IMR-90 (cell line): ENCODE data around the gene WFDC12. TPM values are rescaled to one million over a fixed set of nuclear protein-coding genes. Genes with fewer than 3 reads are reported as not detected.

Experiments
- ATAC-seq: fragments of 200-7000 bp; cut with Tn5 transposase; 2 replicates; pipeline ENCODE4 v1.9.1; 2020; ENCODE audit warnings: low read depth, mild to moderate bottlenecking, moderate library complexity
- BruUV-seq: library from RNA; stranded (reverse); fragments of 400-500 nt; replicated peaks from 2 replicates; lab custom pipeline; 2021; lab: Mats Ljungman, UMichigan
- CTCF ChIA-PET: fragments of 300-600 bp; formaldehyde crosslinking; extraction: SDS; loops from one replicate; lab custom pipeline; 2021; ENCODE audit warnings: antibody characterized with exemption; lab: Yijun Ruan, JAX
- POLR2A ChIA-PET: fragments of 300-600 bp; sonication (Branson Sonifier 250); formaldehyde crosslinking; loops from one replicate; lab custom pipeline; 2022; ENCODE audit warnings: antibody characterized with exemption; ENCODE audit not compliant: unreplicated experiment; lab: Charles Lee
- DNase-seq: peaks from one replicate; pipeline ENCODE4 v3.0.0; 2013
- H2AFZ ChIP-seq: replicated peaks from 2 replicates; pipeline ENCODE3; 2013; ENCODE audit warnings: low read length, mild to moderate bottlenecking; ENCODE audit not compliant: poor library complexity
- H2AK5ac ChIP-seq: 2 replicates; pipeline ENCODE4 v1.6.1; 2013; ENCODE audit warnings: low read depth, low read length, inconsistent platforms
- H2AK9ac ChIP-seq: replicated peaks from 2 replicates; pipeline ENCODE3; 2013; ENCODE audit warnings: mild to moderate bottlenecking, low read depth, low read length, moderate library complexity; ENCODE audit not compliant: poor library complexity
- H2BK120ac ChIP-seq: 2 replicates; pipeline ENCODE4 v1.6.1; 2013; ENCODE audit warnings: low read depth, low read length, inconsistent platforms
- H2BK15ac ChIP-seq: 3 replicates; pipeline ENCODE4 v1.6.1; 2013; ENCODE audit warnings: low read depth, low read length, inconsistent platforms
- H2BK20ac ChIP-seq: 2 replicates; pipeline ENCODE4 v1.6.1; 2013; ENCODE audit warnings: low read depth, mild to moderate bottlenecking, inconsistent platforms, low read length, moderate library complexity
- H2BK5ac ChIP-seq: 2 replicates; pipeline ENCODE4 v1.6.1; 2013; ENCODE audit warnings: mild to moderate bottlenecking, low read depth, low read length, inconsistent platforms; ENCODE audit not compliant: poor library complexity, severe bottlenecking
- H3K14ac ChIP-seq: replicated peaks from 2 replicates; pipeline ENCODE4 v1.6.1; 2013; ENCODE audit warnings: low read depth, low read length, inconsistent platforms
- H3K18ac ChIP-seq: 2 replicates; pipeline ENCODE4 v1.6.1; 2013; ENCODE audit warnings: low read depth, low read length, control low read depth
- H3K23ac ChIP-seq: 2 replicates; pipeline ENCODE4 v1.6.1; 2013; ENCODE audit warnings: low read depth, low read length, inconsistent platforms
- H3K27ac ChIP-seq: 2 replicates; pipeline ENCODE4 v1.5.1; 2013; ENCODE audit warnings: mild to moderate bottlenecking, control low read depth, low read length; ENCODE audit not compliant: insufficient read depth
- H3K27me3 ChIP-seq: 2 replicates; pipeline ENCODE4 v1.6.1; 2013; ENCODE audit warnings: low read length; ENCODE audit not compliant: control insufficient read depth, insufficient read depth
- H3K36me3 ChIP-seq: 2 replicates; pipeline ENCODE4 v1.6.1; 2013; ENCODE audit warnings: low read length, mixed read lengths; ENCODE audit not compliant: control insufficient read depth, insufficient read depth
- H3K4ac ChIP-seq: 2 replicates; pipeline ENCODE4 v1.6.1; 2013; ENCODE audit warnings: low read depth, low read length, inconsistent platforms
- H3K4me1 ChIP-seq: 2 replicates; pipeline ENCODE4 v1.6.1; 2013; ENCODE audit warnings: low read length, mixed read lengths; ENCODE audit not compliant: control insufficient read depth, insufficient read depth
- H3K4me2 ChIP-seq: 2 replicates; pipeline ENCODE4 v1.6.1; 2013; ENCODE audit warnings: low read depth, mild to moderate bottlenecking, control low read depth, low read length, moderate library complexity
- H3K4me3 ChIP-seq: 2 replicates; pipeline ENCODE4 v1.5.1; 2013; ENCODE audit warnings: low read depth, mild to moderate bottlenecking, control low read depth, low read length, moderate library complexity; ENCODE audit not compliant: insufficient read depth
- H3K56ac ChIP-seq: 2 replicates; pipeline ENCODE4 v1.6.1; 2013; ENCODE audit warnings: low read length, inconsistent platforms; ENCODE audit not compliant: insufficient read depth; ENCODE audit errors: extremely low read depth
- H3K79me1 ChIP-seq, 2 experiments: 2 replicates each; pipeline ENCODE4 v1.6.1; 2013; ENCODE audit warnings: low read length in 2 of 2, inconsistent platforms in 1 of 2, low read depth in 1 of 2
- H3K9ac ChIP-seq: 2 replicates; pipeline ENCODE4 v1.6.1; 2013; ENCODE audit warnings: low read depth, low read length, control low read depth
- H3K9me1 ChIP-seq: 2 replicates; pipeline ENCODE4 v1.6.1; 2013; ENCODE audit warnings: low read length, inconsistent platforms; ENCODE audit not compliant: insufficient read depth
- H3K9me3 ChIP-seq: 2 replicates; pipeline ENCODE4 v1.6.1; 2013; ENCODE audit warnings: low read length; ENCODE audit not compliant: control insufficient read depth, insufficient read depth
- H4K20me1 ChIP-seq: 2 replicates; pipeline ENCODE4 v1.6.1; 2013; ENCODE audit warnings: low read length, inconsistent platforms; ENCODE audit not compliant: insufficient read depth
- H4K5ac ChIP-seq: 2 replicates; pipeline ENCODE4 v1.6.1; 2013; ENCODE audit warnings: mild to moderate bottlenecking, low read depth, low read length, control low read depth
- H4K8ac ChIP-seq, 2 experiments: 2 replicates each; pipeline ENCODE4 v1.6.1; 2013; ENCODE audit warnings: low read depth in 2 of 2, low read length in 2 of 2, control low read depth in 1 of 2, inconsistent platforms in 1 of 2
- H4K91ac ChIP-seq: 2 replicates; pipeline ENCODE4 v1.6.1; 2013; ENCODE audit warnings: low read depth, low read length, inconsistent platforms; ENCODE audit not compliant: insufficient read depth
- BHLHE40 ChIP-seq: fragments of 150-350 bp; IDR thresholded peaks from 2 replicates; pipeline ENCODE4 v1.6.1; 2016; ENCODE audit warnings: mild to moderate bottlenecking, low read depth, low read length
- CEBPB ChIP-seq: IDR thresholded peaks from 2 replicates; pipeline ENCODE4 v1.6.1; 2012; ENCODE audit warnings: low read depth, low read length, improper control_type of control experiment
- CHD1 ChIP-seq: IDR thresholded peaks from 2 replicates; pipeline ENCODE4 v1.6.1; 2012; ENCODE audit warnings: low read depth, low read length, improper control_type of control experiment
- ELK1 ChIP-seq: fragments of 150-350 bp; IDR thresholded peaks from 2 replicates; pipeline ENCODE4 v1.6.1; 2016; ENCODE audit warnings: low read depth, mild to moderate bottlenecking, low read length, moderate library complexity, borderline replicate concordance
- MAZ ChIP-seq: IDR thresholded peaks from 2 replicates; pipeline ENCODE4 v1.6.1; 2012; ENCODE audit warnings: low read depth, mild to moderate bottlenecking, low read length, improper control_type of control experiment, moderate library complexity, borderline replicate concordance
- MXI1 ChIP-seq: IDR thresholded peaks from 2 replicates; pipeline ENCODE4 v1.6.1; 2012; ENCODE audit warnings: low read depth, mild to moderate bottlenecking, low read length, moderate library complexity, borderline replicate concordance
- NFE2L2 ChIP-seq: fragments of 150-350 bp; IDR thresholded peaks from 2 replicates; pipeline ENCODE4 v1.6.1; 2016; ENCODE audit warnings: low read depth, mild to moderate bottlenecking, low read length
- RAD21 ChIP-seq: IDR thresholded peaks from 2 replicates; pipeline ENCODE4 v1.6.1; 2012; ENCODE audit warnings: low read length, improper control_type of control experiment
- RCOR1 ChIP-seq: IDR thresholded peaks from 2 replicates; pipeline ENCODE4 v1.6.1; 2012; ENCODE audit warnings: mild to moderate bottlenecking, low read length, improper control_type of control experiment; ENCODE audit not compliant: insufficient replicate concordance
- SMC3 ChIP-seq: fragments of 150-350 bp; IDR thresholded peaks from 2 replicates; pipeline ENCODE4 v1.6.1; 2016; ENCODE audit warnings: low read depth, mild to moderate bottlenecking, antibody characterized with exemption, low read length, moderate library complexity
- WGBS, 2 experiments: methylation state at CpG; one replicate each; pipeline versions ENCODE4 v1.1.5 to v1.1.7; 2013; ENCODE audit warnings: missing lambda C conversion rate in 2 of 2; ENCODE audit not compliant: insufficient read length in 1 of 2; ENCODE audit errors: extremely low coverage in 2 of 2; 5-methylcytosine and 5-hydroxymethylcytosine counted together
- dilution Hi-C: fragments of 300-500 bp; cut with HindIII; formaldehyde crosslinking; loops from one replicate; pipeline ENCODE4 v1.14.3; 2018; ENCODE audit warnings: low sequenced_read_pairs; ENCODE audit not compliant: unreplicated experiment
- in situ Hi-C: fragments of 300-500 bp; cut with MboI; formaldehyde crosslinking; loops from 3 replicates; pipeline ENCODE4 v1.14.3; 2019; ENCODE audit warnings: low sequenced_read_pairs, inconsistent platforms, mixed read lengths
- intact Hi-C: fragments of 100-400 bp; cut with micrococcal nuclease; formaldehyde crosslinking; loops from 2 replicates; pipeline ENCODE4 v1.10.0; 2022
- polyA plus RNA-seq, 3 experiments: library from polyadenylated mRNA; depleted of rRNA; stranded (reverse); fragments of >200 nt; gene quantifications; 2 replicates each; pipeline ENCODE4 v1.2.3, GENCODE V29; 2012; ENCODE audit warnings: low replicate concordance in 1 of 3
- total RNA-seq: library from RNA; depleted of rRNA; stranded (reverse); fragments of >200 nt; gene quantifications from 2 replicates; pipeline ENCODE4 v1.2.3, GENCODE V29; 2012
- TF ChIP-seq, protein P1 (sequence below): fragments of 150-350 bp; IDR thresholded peaks from 2 replicates; pipeline ENCODE4 v1.6.1; 2017; ENCODE audit warnings: mild to moderate bottlenecking, antibody characterized with exemption, low read length, low read depth
- TF ChIP-seq, protein P2 (sequence below): conservative IDR thresholded peaks from 2 replicates; pipeline ENCODE4 v1.5.1; 2012; ENCODE audit warnings: mild to moderate bottlenecking, low read depth, low read length, improper control_type of control experiment

WFDC12 gene
- total and polyA plus RNA-seq, 2 of the 4 experiments (the other 2 are of a cell fraction) = not detected

DNA sequence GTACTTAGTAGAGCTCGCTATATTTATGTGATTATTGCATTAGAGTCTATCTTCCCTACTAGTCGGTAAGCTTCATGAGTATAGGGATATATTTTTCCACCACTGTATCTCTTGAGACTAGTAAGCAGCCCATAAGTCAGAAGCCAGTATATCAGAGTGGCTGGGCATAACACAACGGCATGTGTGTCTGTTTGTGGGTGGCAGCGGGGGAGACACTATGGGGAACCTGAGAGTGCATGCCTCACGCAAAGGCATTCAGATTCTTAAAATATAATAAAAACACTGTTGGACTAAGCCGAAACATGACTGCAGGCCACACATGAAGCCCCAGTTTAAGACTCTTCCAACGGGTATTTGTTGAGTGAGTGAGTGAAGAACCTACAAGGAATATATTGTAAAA is 31.4 kb downstream of the WFDC12 start:
- dilution Hi-C loops (no loop called here), in situ Hi-C loops (no loop called here), intact Hi-C loops (loop anchor here (10.0 kb wide), 1 partner anchor 682 kb away; no protein-coding TSS in a partner anchor)
- H4K5ac ChIP-seq = no peak overlapping the region
- H3K56ac ChIP-seq = no peak overlapping the region
- no TSS peak for BruUV-seq
- H3K36me3 ChIP-seq = no peaks in the 10 kb centered on the region
- H3K18ac ChIP-seq = no peak overlapping the region
- no peak overlapping the region for H2BK5ac ChIP-seq
- no CpG with 5 or more reads among the region's 7 CpGs for WGBS, 2 experiments
- no peaks in the 10 kb centered on the region for H4K20me1 ChIP-seq
- no peak overlapping the region for H2AK9ac ChIP-seq
- no peak overlapping the region for H3K9ac ChIP-seq
- H2BK120ac ChIP-seq = no peak overlapping the region
- no peak overlapping the region; the same call in 1 of the 2 replicates for H4K91ac ChIP-seq
- no peak overlapping the region for H3K4me2 ChIP-seq
- no peak overlapping the region for H3K27ac ChIP-seq
- ChIA-PET POLR2A (no interaction called here), CTCF (interaction anchor here (0.7 kb wide), 1 partner anchor 73 kb away, joined by 3 read pairs; no protein-coding TSS in a partner anchor)
- H4K8ac ChIP-seq = no peak overlapping the region
- ATAC-seq = no peak
- DNase-seq = no peak
- H3K23ac ChIP-seq = no peak overlapping the region
- H3K79me1 ChIP-seq = no peaks in the 10 kb centered on the region
- peaks cover 10% of the 10 kb centered on the region for H3K27me3 ChIP-seq
- no peak overlapping the region for H3K4ac ChIP-seq
- TF ChIP-seq MAZ (no peak), CEBPB (no peak), MXI1 (no peak), CHD1 (no peak), ELK1 (no peak), NFE2L2 (no peak), BHLHE40 (no peak), SMC3 (no peak), RAD21 (no peak), RCOR1 (no peak)
- TF ChIP-seq, protein P1, sequence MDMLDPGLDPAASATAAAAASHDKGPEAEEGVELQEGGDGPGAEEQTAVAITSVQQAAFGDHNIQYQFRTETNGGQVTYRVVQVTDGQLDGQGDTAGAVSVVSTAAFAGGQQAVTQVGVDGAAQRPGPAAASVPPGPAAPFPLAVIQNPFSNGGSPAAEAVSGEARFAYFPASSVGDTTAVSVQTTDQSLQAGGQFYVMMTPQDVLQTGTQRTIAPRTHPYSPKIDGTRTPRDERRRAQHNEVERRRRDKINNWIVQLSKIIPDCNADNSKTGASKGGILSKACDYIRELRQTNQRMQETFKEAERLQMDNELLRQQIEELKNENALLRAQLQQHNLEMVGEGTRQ = no peak
- TF ChIP-seq, protein P2, sequence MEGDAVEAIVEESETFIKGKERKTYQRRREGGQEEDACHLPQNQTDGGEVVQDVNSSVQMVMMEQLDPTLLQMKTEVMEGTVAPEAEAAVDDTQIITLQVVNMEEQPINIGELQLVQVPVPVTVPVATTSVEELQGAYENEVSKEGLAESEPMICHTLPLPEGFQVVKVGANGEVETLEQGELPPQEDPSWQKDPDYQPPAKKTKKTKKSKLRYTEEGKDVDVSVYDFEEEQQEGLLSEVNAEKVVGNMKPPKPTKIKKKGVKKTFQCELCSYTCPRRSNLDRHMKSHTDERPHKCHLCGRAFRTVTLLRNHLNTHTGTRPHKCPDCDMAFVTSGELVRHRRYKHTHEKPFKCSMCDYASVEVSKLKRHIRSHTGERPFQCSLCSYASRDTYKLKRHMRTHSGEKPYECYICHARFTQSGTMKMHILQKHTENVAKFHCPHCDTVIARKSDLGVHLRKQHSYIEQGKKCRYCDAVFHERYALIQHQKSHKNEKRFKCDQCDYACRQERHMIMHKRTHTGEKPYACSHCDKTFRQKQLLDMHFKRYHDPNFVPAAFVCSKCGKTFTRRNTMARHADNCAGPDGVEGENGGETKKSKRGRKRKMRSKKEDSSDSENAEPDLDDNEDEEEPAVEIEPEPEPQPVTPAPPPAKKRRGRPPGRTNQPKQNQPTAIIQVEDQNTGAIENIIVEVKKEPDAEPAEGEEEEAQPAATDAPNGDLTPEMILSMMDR = no peak
- H2BK15ac ChIP-seq = no peak overlapping the region; the same call in 2 of the 3 replicates
- H3K14ac ChIP-seq = no peak overlapping the region
- 0 out of 2 replicates have a peak, but pooled peaks cover 1% of the 10 kb centered on the region for H3K9me3 ChIP-seq
- no peak overlapping the region for H2AK5ac ChIP-seq
- no peak overlapping the region for H3K4me3 ChIP-seq
- no peaks in the 10 kb centered on the region; the same call in 1 of the 2 replicates for H3K9me1 ChIP-seq
- no peak overlapping the region for H2BK20ac ChIP-seq
- no peak overlapping the region for H2AFZ ChIP-seq
- peaks cover 8% of the 10 kb centered on the region; the same call in 1 of the 2 replicates for H3K4me1 ChIP-seq
